HEK293 (cell line): ENCODE data around the gene CYP26B1.
A peak's percentile ranks its signal among the peaks of the same experiment; 100 is the strongest.

Experiments used
- CTCF ChIA-PET: fragments of 350-600 bp; formaldehyde crosslinking; extraction: SDS; loops from one replicate; lab custom pipeline; 2021; ENCODE audit warnings: antibody characterized with exemption; lab: Yijun Ruan, JAX
- POLR2A ChIA-PET: fragments of 300-600 bp; formaldehyde crosslinking; extraction: SDS; loops from one replicate; lab custom pipeline; 2020; ENCODE audit warnings: antibody characterized with exemption, inconsistent platforms; lab: Yijun Ruan, JAX
- H3K27ac ChIP-seq: fragments of 200-500 bp; sonication (Bioruptor generic); 2 replicates; pipeline ENCODE4 v1.5.1; 2014; ENCODE audit warnings: low read depth, low read length, control low read depth, inconsistent platforms; ENCODE audit errors: extremely low read depth
- H3K36me3 ChIP-seq, 2 experiments: fragments of 200-500 bp in 1 of 2; sonication (Bioruptor generic) in 1 of 2; 1 replicate in 1 of 2; 2 replicates in 1 of 2; pipeline ENCODE4 v1.5.1; 2014 to 2017; ENCODE audit warnings: inconsistent platforms in 2 of 2, low read length in 2 of 2; ENCODE audit not compliant: control insufficient read depth in 2 of 2, insufficient read depth in 1 of 2
- H3K4me1 ChIP-seq: fragments of 200-500 bp; sonication (Bioruptor generic); 2 replicates; pipeline ENCODE4 v1.5.1; 2014; ENCODE audit warnings: mild to moderate bottlenecking, low read length, inconsistent platforms; ENCODE audit not compliant: control insufficient read depth, insufficient read depth
- H3K4me3 ChIP-seq: 2 replicates; pipeline ENCODE4 v1.5.1; 2011; ENCODE audit warnings: low read depth, mild to moderate bottlenecking, control low read depth, low read length, moderate library complexity
- H3K9me3 ChIP-seq: fragments of 200-500 bp; sonication (Bioruptor generic); 2 replicates; pipeline ENCODE4 v1.5.1; 2014; ENCODE audit warnings: low read depth, low read length, inconsistent platforms; ENCODE audit not compliant: control insufficient read depth, insufficient read depth
- CTCF ChIP-seq: fragments of 450-650 bp; formaldehyde crosslinking; IDR thresholded peaks from 2 replicates; pipeline ENCODE4 v1.5.1; 2016; ENCODE audit warnings: missing biosample characterization, missing genetic modification characterization
- GLIS2 ChIP-seq: fragments of 450-650 bp; formaldehyde crosslinking; IDR thresholded peaks from 2 replicates; pipeline ENCODE4 v1.5.1; 2016; ENCODE audit warnings: missing biosample characterization, missing genetic modification characterization
- INSM2 ChIP-seq: fragments of 450-650 bp; formaldehyde crosslinking; IDR thresholded peaks from 2 replicates; pipeline ENCODE4 v1.5.1; 2016; ENCODE audit warnings: missing biosample characterization, missing genetic modification characterization
- KLF16 ChIP-seq: fragments of 450-650 bp; formaldehyde crosslinking; IDR thresholded peaks from 2 replicates; pipeline ENCODE4 v1.5.1; 2017; ENCODE audit warnings: missing biosample characterization, missing genetic modification characterization
- MZF1 ChIP-seq: fragments of 450-650 bp; formaldehyde crosslinking; IDR thresholded peaks from 2 replicates; pipeline ENCODE4 v1.5.1; 2017; ENCODE audit warnings: missing biosample characterization, missing genetic modification characterization, borderline replicate concordance
- PBX3 ChIP-seq: sonication (generic); formaldehyde crosslinking; IDR thresholded peaks from 2 replicates; pipeline ENCODE4 v1.8.1; 2022; ENCODE audit warnings: mild to moderate bottlenecking, moderate library complexity, missing genetic modification reagents
- REPIN1 ChIP-seq: fragments of 450-650 bp; formaldehyde crosslinking; IDR thresholded peaks from 2 replicates; pipeline ENCODE4 v1.5.1; 2017; ENCODE audit warnings: missing biosample characterization, missing genetic modification characterization, low read depth
- YY1 ChIP-seq: fragments of 450-650 bp; formaldehyde crosslinking; IDR thresholded peaks from 2 replicates; pipeline ENCODE4 v1.5.1; 2018; ENCODE audit warnings: missing biosample characterization, missing genetic modification characterization
- ZBTB17 ChIP-seq: fragments of 450-650 bp; formaldehyde crosslinking; IDR thresholded peaks from 2 replicates; pipeline ENCODE4 v1.5.1; 2016; ENCODE audit warnings: missing biosample characterization, missing genetic modification characterization
- ZBTB26 ChIP-seq: fragments of 450-650 bp; formaldehyde crosslinking; optimal IDR thresholded peaks from 2 replicates; pipeline ENCODE3; 2016; ENCODE audit warnings: missing biosample characterization, mild to moderate bottlenecking, missing genetic modification characterization
- ZBTB7A ChIP-seq: fragments of 450-650 bp; formaldehyde crosslinking; IDR thresholded peaks from 2 replicates; pipeline ENCODE4 v1.5.1; 2016; ENCODE audit warnings: low read depth, missing biosample characterization, missing genetic modification characterization
- ZBTB8A ChIP-seq: fragments of 450-650 bp; formaldehyde crosslinking; IDR thresholded peaks from 2 replicates; pipeline ENCODE4 v1.5.1; 2016; ENCODE audit warnings: missing biosample characterization, missing genetic modification characterization
- ZFHX2 ChIP-seq: fragments of 450-650 bp; formaldehyde crosslinking; conservative IDR thresholded peaks from 2 replicates; pipeline ENCODE4 v1.5.1; 2016; ENCODE audit warnings: missing biosample characterization, missing genetic modification characterization
- ZNF24 ChIP-seq: fragments of 450-650 bp; formaldehyde crosslinking; IDR thresholded peaks from 2 replicates; pipeline ENCODE4 v1.5.1; 2016; ENCODE audit warnings: missing biosample characterization, missing genetic modification characterization
- ZNF335 ChIP-seq: fragments of 450-650 bp; formaldehyde crosslinking; conservative IDR thresholded peaks from 2 replicates; pipeline ENCODE4 v1.5.1; 2016; ENCODE audit warnings: missing biosample characterization, missing genetic modification characterization
- ZNF341 ChIP-seq: fragments of 450-650 bp; formaldehyde crosslinking; IDR thresholded peaks from 2 replicates; pipeline ENCODE4; 2016; ENCODE audit warnings: low read depth, missing biosample characterization, missing genetic modification characterization
- ZNF391 ChIP-seq: fragments of 450-650 bp; formaldehyde crosslinking; IDR thresholded peaks from 2 replicates; pipeline ENCODE4 v1.5.1; 2016; ENCODE audit warnings: low read depth, missing biosample characterization, missing genetic modification characterization, borderline replicate concordance
- ZNF449 ChIP-seq: fragments of 450-650 bp; formaldehyde crosslinking; IDR thresholded peaks from 2 replicates; pipeline ENCODE4 v1.5.1; 2017; ENCODE audit warnings: missing biosample characterization, mild to moderate bottlenecking, missing genetic modification characterization, moderate library complexity
- ZNF473 ChIP-seq: fragments of 450-650 bp; formaldehyde crosslinking; IDR thresholded peaks from 2 replicates; pipeline ENCODE4 v1.5.1; 2017; ENCODE audit warnings: missing biosample characterization, missing genetic modification characterization
- ZNF48 ChIP-seq: fragments of 450-650 bp; formaldehyde crosslinking; IDR thresholded peaks from 2 replicates; pipeline ENCODE4 v1.5.1; 2016; ENCODE audit warnings: missing biosample characterization, missing genetic modification characterization
- ZNF571 ChIP-seq: fragments of 450-650 bp; formaldehyde crosslinking; IDR thresholded peaks from 2 replicates; pipeline ENCODE4 v1.5.0; 2017; ENCODE audit warnings: missing biosample characterization, missing genetic modification characterization
- ZNF629 ChIP-seq: fragments of 450-650 bp; formaldehyde crosslinking; IDR thresholded peaks from 2 replicates; pipeline ENCODE4 v1.5.1; 2017; ENCODE audit warnings: missing biosample characterization, missing genetic modification characterization
- ZNF76 ChIP-seq: fragments of 450-650 bp; formaldehyde crosslinking; IDR thresholded peaks from 2 replicates; pipeline ENCODE4; 2016; ENCODE audit warnings: low read depth, missing biosample characterization, missing genetic modification characterization, borderline replicate concordance
- ZNF830 ChIP-seq: fragments of 450-650 bp; IDR thresholded peaks from 2 replicates; pipeline ENCODE4 v1.5.0; 2018; ENCODE audit warnings: missing biosample characterization, missing genetic modification characterization, low read depth, mild to moderate bottlenecking, moderate library complexity
- ZSCAN30 ChIP-seq: fragments of 450-650 bp; IDR thresholded peaks from 2 replicates; pipeline ENCODE4 v1.5.1; 2018; ENCODE audit warnings: missing biosample characterization, mild to moderate bottlenecking, missing genetic modification characterization, moderate library complexity

Gene CYP26B1

GRCh38 chr2:72147303-72147971, at the start of gene CYP26B1:
CYP26B1 (minus strand) TSS chr2:72147862; CDS start chr2:72147834, 28 bp downstream.
- peak within 1 kb of the TSS; percentile 24; the same call in 1 of the 2 replicates for H3K27ac ChIP-seq
- TF ChIP-seq KLF16 (tag by site-specific recombination) = peak; percentile 33; the same call in 1 of the 2 replicates
- peak; percentile 24; the same call in 1 of the 2 replicates for TF ChIP-seq ZBTB17 (tag by site-specific recombination)
- TF ChIP-seq ZNF76 (tag by site-specific recombination) = 0 out of 2 replicates have a peak, but pooled peaks have one; percentile 11
- peak; percentile 53; the same call in 1 of the 2 replicates for TF ChIP-seq PBX3 (CRISPR knock-in tag)
- peak; percentile 63; the same call in 1 of the 2 replicates for TF ChIP-seq GLIS2 (tag by site-specific recombination)
- peak; percentile 41; the same call in 1 of the 2 replicates for TF ChIP-seq ZNF341
- TF ChIP-seq CTCF (tag by site-specific recombination) = 0 out of 2 replicates have a peak, but pooled peaks have one; percentile 16
- TF ChIP-seq ZBTB8A = peak; percentile 33
- peak; percentile 62; the same call in 1 of the 2 replicates for TF ChIP-seq ZNF449
- TF ChIP-seq YY1 (tag by site-specific recombination) = no peak
- no peak for TF ChIP-seq ZFHX2
- TF ChIP-seq ZBTB26 (tag by site-specific recombination) = peak; percentile 63
- TF ChIP-seq ZNF571 (tag by site-specific recombination) = no peak
- peak; percentile 77; the same call in 1 of the 2 replicates for TF ChIP-seq ZNF335 (tag by site-specific recombination)
- no peak for TF ChIP-seq ZSCAN30 (tag by site-specific recombination)
- TF ChIP-seq MZF1 (tag by site-specific recombination) = no peak
- TF ChIP-seq ZNF391 (tag by site-specific recombination) = no peak
- H3K9me3 ChIP-seq = no peaks in the 10 kb centered on the region
- peak within 1 kb of the TSS; percentile 48 for H3K4me3 ChIP-seq
- ChIA-PET POLR2A (interaction anchor here (1.7 kb wide), 1 partner anchor 32 kb away, joined by 5 read pairs; no protein-coding TSS in a partner anchor), CTCF (interaction anchor here (0.9 to 6.4 kb wide), 3 partner anchors 210 to 600 kb away, joined by 3 to 103 read pairs (median 43); no protein-coding TSS in a partner anchor)
- peaks cover 11% of the 10 kb centered on the region for H3K4me1 ChIP-seq
- no peaks in the 10 kb centered on the region for H3K36me3 ChIP-seq

- Histone ChIP-seq H3K9me3 (no peaks in the 10 kb centered on the region), H3K4me3 (no peak overlapping the region), H3K27ac (no peak overlapping the region), H3K4me1 (no peaks in the 10 kb centered on the region), H3K36me3 (no peaks in the 10 kb centered on the region)
- ChIA-PET POLR2A (no interaction called here), CTCF (no interaction called here)
- TF ChIP-seq ZBTB17 (tag by site-specific recombination) (no peak), ZNF24 (tag by site-specific recombination) (no peak), REPIN1 (no peak), ZBTB7A (tag by site-specific recombination) (no peak), ZNF629 (tag by site-specific recombination) (no peak), PBX3 (CRISPR knock-in tag) (no peak), ZNF830 (no peak), ZFHX2 (no peak), ZNF473 (no peak), ZNF48 (no peak), INSM2 (tag by site-specific recombination) (no peak)
These were observed 46.1 kb upstream of the CYP26B1 start for GRCh38 chr2:72193723-72194122.
